Keratinocyte (primary cell): ENCODE results near the gene PHF3. TPM values are rescaled to one million over a fixed set of nuclear protein-coding genes. Genes with fewer than 3 reads are reported as not detected.

Experiments used
- DNase-seq: peaks from one replicate; pipeline ENCODE4 v3.0.0-alpha.2; 2011; ENCODE audit warnings: low read depth, missing footprints, low spot score
- FAIRE-seq: peaks from 2 replicates; lab custom pipeline; 2011; peaks lifted over from hg19 to GRCh38; lab: Jason Lieb, UNC
- H2AFZ ChIP-seq: 2 replicates; pipeline ENCODE4 v1.6.0; 2012; ENCODE audit warnings: low read length, control low read depth, inconsistent platforms; ENCODE audit not compliant: control insufficient read depth
- H3K27ac ChIP-seq: 2 replicates; pipeline ENCODE4 v1.5.1; 2011; ENCODE audit warnings: low read length; ENCODE audit not compliant: control insufficient read depth, insufficient read depth
- H3K27me3 ChIP-seq: 3 replicates; pipeline ENCODE4 v1.6.0; 2011; ENCODE audit warnings: low read length; ENCODE audit not compliant: control insufficient read depth, insufficient read depth; ENCODE audit errors: extremely low read depth
- H3K36me3 ChIP-seq, 2 experiments: 2 replicates in 1 of 2; 3 replicates in 1 of 2; pipeline ENCODE4 v1.5.1; 2011; ENCODE audit warnings: low read length in 2 of 2, mild to moderate bottlenecking in 1 of 2; ENCODE audit not compliant: control insufficient read depth in 2 of 2, insufficient read depth in 2 of 2; ENCODE audit errors: extremely low read depth in 1 of 2
- H3K4me1 ChIP-seq: 3 replicates; pipeline ENCODE4 v1.5.1; 2011; ENCODE audit warnings: low read length; ENCODE audit not compliant: control insufficient read depth, insufficient read depth; ENCODE audit errors: extremely low read depth
- H3K4me2 ChIP-seq: 3 replicates; pipeline ENCODE4 v1.6.0; 2011; ENCODE audit warnings: low read depth, low read length; ENCODE audit not compliant: control insufficient read depth, insufficient read depth; ENCODE audit errors: extremely low read depth
- H3K4me3 ChIP-seq, 3 experiments: fragments of 200-600 bp in 1 of 3; sonication (generic) in 1 of 3; 2 replicates in 2 of 3; 3 replicates in 1 of 3; pipeline ENCODE4 v1.5.1; 2011 to 2016; ENCODE audit warnings: low read length in 3 of 3, mild to moderate bottlenecking in 3 of 3, control low read depth in 2 of 3, inconsistent platforms in 1 of 3, low read depth in 1 of 3, mixed read lengths in 1 of 3, mixed run types in 1 of 3, moderate library complexity in 1 of 3; ENCODE audit not compliant: control insufficient read depth in 2 of 3, insufficient read depth in 2 of 3; ENCODE audit errors: extremely low read depth in 1 of 3
- H3K79me2 ChIP-seq: 2 replicates; pipeline ENCODE4 v1.6.0; 2012; ENCODE audit warnings: low read length; ENCODE audit not compliant: control insufficient read depth, insufficient read depth
- H3K9ac ChIP-seq: 3 replicates; pipeline ENCODE4 v1.6.0; 2011; ENCODE audit warnings: low read length; ENCODE audit not compliant: control insufficient read depth, insufficient read depth; ENCODE audit errors: extremely low read depth
- H3K9me1 ChIP-seq: 3 replicates; pipeline ENCODE4 v1.6.0; 2011; ENCODE audit warnings: low read length; ENCODE audit not compliant: control insufficient read depth, insufficient read depth; ENCODE audit errors: extremely low read depth
- H3K9me3 ChIP-seq: 2 replicates; pipeline ENCODE4 v1.5.1; 2012; ENCODE audit warnings: low read depth, low read length; ENCODE audit not compliant: control insufficient read depth
- H4K20me1 ChIP-seq: 3 replicates; pipeline ENCODE4 v1.6.0; 2011; ENCODE audit warnings: low read length; ENCODE audit not compliant: control insufficient read depth, insufficient read depth; ENCODE audit errors: extremely low read depth
- CTCF ChIP-seq, 3 experiments: IDR thresholded peaks in 1 of 3; conservative IDR thresholded peaks in 1 of 3; optimal IDR thresholded peaks in 1 of 3; 2 replicates in 2 of 3; 3 replicates in 1 of 3; pipeline versions ENCODE3 to v1.5.1; 2011; ENCODE audit warnings: low read length in 3 of 3, mild to moderate bottlenecking in 3 of 3, moderate library complexity in 2 of 3, control low read depth in 1 of 3, inconsistent platforms in 1 of 3; ENCODE audit not compliant: insufficient read depth in 2 of 3; ENCODE audit errors: extremely low read depth in 1 of 3
- EZH2 ChIP-seq: IDR thresholded peaks from one replicate; pipeline ENCODE4 v1.6.1; 2012; ENCODE audit warnings: inconsistent platforms, mild to moderate bottlenecking, low read length, moderate library complexity
- dilution Hi-C: fragments of 300-500 bp; cut with MboI; formaldehyde crosslinking; loops from one replicate; pipeline ENCODE4 v1.7.0; 2020; ENCODE audit warnings: low sequenced_read_pairs; ENCODE audit not compliant: extremely low pct_ligation_motif_present
- polyA plus RNA-seq, 5 experiments: library from polyadenylated mRNA; depleted of rRNA in 3 of 5; stranded (reverse) in 3 of 5; stranded (forward) in 1 of 5; unstranded in 1 of 5; fragments of >200 nt; gene quantifications; 1 replicate in 1 of 5; 2 replicates in 3 of 5; 3 replicates in 1 of 5; pipeline versions ENCODE4 v1.2.1 to v1.2.3, GENCODE V29; 2011 to 2012; ENCODE audit warnings: missing spikeins in 2 of 5, low read depth in 1 of 5, low replicate concordance in 1 of 5

The PHF3 gene
- polyA plus RNA-seq, 1 donor (not counting 4 experiments of a cell fraction or from before 2014, with no cell fraction given), result 13.7 TPM

- DNase-seq (no peak), FAIRE-seq (no peak)
- H3K4me2 ChIP-seq, result no peak overlapping the region
- TF ChIP-seq CTCF (optimal IDR thresholded peaks at IDR 0.05 in 1 of 3, IDR thresholded peaks at IDR 0.05 in 1 of 3, conservative IDR thresholded peaks at IDR 0.05 in 1 of 3; ENCODE audit: extremely low read depth in 1 of 3, insufficient read depth in 2 of 3, low read length in 3 of 3) (no peak), EZH2 (no peak)
- H2AFZ ChIP-seq, result no peak overlapping the region
- H3K9me3 ChIP-seq, result no peaks in the 10 kb centered on the region
- H3K36me3 ChIP-seq, result peaks cover 0 to 3% of the 10 kb centered on the region in 2 experiments
- no peaks in the 10 kb centered on the region for H3K4me1 ChIP-seq
- no peaks in the 10 kb centered on the region for H3K9me1 ChIP-seq
- no peak overlapping the region for H3K4me3 ChIP-seq
- no peaks in the 10 kb centered on the region for H3K27me3 ChIP-seq
- H4K20me1 ChIP-seq, result no peaks in the 10 kb centered on the region
- dilution Hi-C loops, result no loop called here
- H3K9ac ChIP-seq, result no peak overlapping the region
- H3K79me2 ChIP-seq, result peaks cover 18% of the 10 kb centered on the region
- no peak overlapping the region for H3K27ac ChIP-seq
Observed at GRCh38 chr6:63683071-63683603, 47.5 kb downstream of the PHF3 start.

- DNase-seq, result no peak
- H3K9ac ChIP-seq, result no peak overlapping the region
- no peak overlapping the region for H3K4me3 ChIP-seq
- no peaks in the 10 kb centered on the region for H3K9me1 ChIP-seq
- no peak overlapping the region for H2AFZ ChIP-seq
- TF ChIP-seq CTCF (optimal IDR thresholded peaks at IDR 0.05 in 1 of 3, IDR thresholded peaks at IDR 0.05 in 1 of 3, conservative IDR thresholded peaks at IDR 0.05 in 1 of 3; ENCODE audit: extremely low read depth in 1 of 3, insufficient read depth in 2 of 3, low read length in 3 of 3) (no peak), EZH2 (no peak)
- H4K20me1 ChIP-seq, result no peaks in the 10 kb centered on the region
- H3K4me2 ChIP-seq, result no peak overlapping the region
- H3K27ac ChIP-seq, result no peak overlapping the region
- no peaks in the 10 kb centered on the region for H3K9me3 ChIP-seq
- H3K79me2 ChIP-seq, result peaks cover 9% of the 10 kb centered on the region
- no peak for FAIRE-seq
- no peaks in the 10 kb centered on the region for H3K4me1 ChIP-seq
- no peaks in the 10 kb centered on the region for H3K27me3 ChIP-seq
- dilution Hi-C loops, result no loop called here
- peaks cover 0 to 3% of the 10 kb centered on the region in 2 experiments for H3K36me3 ChIP-seq
Observed at GRCh38 chr6:63685446-63686379, 50.1 kb downstream of the PHF3 start.
